ENCODE measurements around the gene DEFB131A.
"Not testable (repeated sequence)": the region's sequence is repeated elsewhere in the genome, so short reads cannot be mapped to it uniquely, and the experiment has no call there.

DNA sequence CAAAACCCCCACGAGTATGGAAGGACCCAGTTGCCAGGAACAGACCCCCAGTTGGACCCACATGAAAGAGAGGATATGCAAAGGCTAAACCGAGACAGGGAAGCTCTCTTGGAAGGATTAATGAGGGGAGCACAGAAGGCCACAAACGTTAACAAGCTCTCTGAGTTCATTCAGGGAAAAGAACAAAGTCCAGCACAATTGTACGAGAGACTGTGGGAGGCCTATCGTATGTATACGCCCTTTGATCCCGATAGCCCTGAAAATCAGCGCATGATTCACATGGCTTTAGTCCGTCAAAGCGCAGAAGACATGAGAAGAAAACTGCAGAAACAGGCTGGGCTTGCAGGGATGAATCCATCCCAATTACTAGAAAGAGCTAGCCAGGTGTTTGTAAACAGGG, 8.0 kb downstream of the DEFB131A start:
- TF ChIP-seq, protein P1, sequence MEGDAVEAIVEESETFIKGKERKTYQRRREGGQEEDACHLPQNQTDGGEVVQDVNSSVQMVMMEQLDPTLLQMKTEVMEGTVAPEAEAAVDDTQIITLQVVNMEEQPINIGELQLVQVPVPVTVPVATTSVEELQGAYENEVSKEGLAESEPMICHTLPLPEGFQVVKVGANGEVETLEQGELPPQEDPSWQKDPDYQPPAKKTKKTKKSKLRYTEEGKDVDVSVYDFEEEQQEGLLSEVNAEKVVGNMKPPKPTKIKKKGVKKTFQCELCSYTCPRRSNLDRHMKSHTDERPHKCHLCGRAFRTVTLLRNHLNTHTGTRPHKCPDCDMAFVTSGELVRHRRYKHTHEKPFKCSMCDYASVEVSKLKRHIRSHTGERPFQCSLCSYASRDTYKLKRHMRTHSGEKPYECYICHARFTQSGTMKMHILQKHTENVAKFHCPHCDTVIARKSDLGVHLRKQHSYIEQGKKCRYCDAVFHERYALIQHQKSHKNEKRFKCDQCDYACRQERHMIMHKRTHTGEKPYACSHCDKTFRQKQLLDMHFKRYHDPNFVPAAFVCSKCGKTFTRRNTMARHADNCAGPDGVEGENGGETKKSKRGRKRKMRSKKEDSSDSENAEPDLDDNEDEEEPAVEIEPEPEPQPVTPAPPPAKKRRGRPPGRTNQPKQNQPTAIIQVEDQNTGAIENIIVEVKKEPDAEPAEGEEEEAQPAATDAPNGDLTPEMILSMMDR (IDR thresholded peaks at IDR 0.05 in 4 of 5, conservative IDR thresholded peaks at IDR 0.05 in 1 of 5): not testable (repeated sequence)
- TF ChIP-seq POLR2A (IDR thresholded peaks at IDR 0.05): not testable (repeated sequence)
